GM10266 (cell line): ENCODE data around the gene KCNJ2.
A peak's percentile ranks its signal among the peaks of the same experiment; 100 is the strongest.

ENCODE experiments used
- DNase-seq: peaks from one replicate; pipeline ENCODE4 v3.0.0; 2012; ENCODE audit errors: extremely low spot score
- CTCF ChIP-seq: IDR thresholded peaks from 2 replicates; pipeline ENCODE4 v1.5.1; 2012; ENCODE audit warnings: mild to moderate bottlenecking, low read depth; ENCODE audit not compliant: control insufficient read depth, insufficient read depth; ENCODE audit errors: missing control alignments

KCNJ2 gene

GRCh38 chr17:70168977-70169708, at the start of gene KCNJ2:
TSS of gene KCNJ2 (plus strand) at chr17:70169532. CDS start at chr17:70175040, 5,508 bp downstream.
- DNase-seq = peak; percentile 82

GRCh38 chr17:70119545-70119944, 49.8 kb upstream of the KCNJ2 start:
- DNase-seq = no peak
- no peak for TF ChIP-seq CTCF

More at GRCh38 chr17:70168977-70169708, at the start of gene KCNJ2:
- TF ChIP-seq CTCF = no peak

GRCh38 chr17:70119983-70120382, 49.3 kb upstream of the KCNJ2 start:
- TF ChIP-seq CTCF = no peak
- no peak for DNase-seq

GRCh38 chr17:70120425-70120824, 48.9 kb upstream of the KCNJ2 start:
- no peak for TF ChIP-seq CTCF
- no peak for DNase-seq

GRCh38 chr17:70121126-70121525, 48.2 kb upstream of the KCNJ2 start:
- no peak for TF ChIP-seq CTCF
- DNase-seq = no peak

- no peak for DNase-seq
Measured at GRCh38 chr17:70123193-70123592, 46.1 kb upstream of the KCNJ2 start.

GRCh38 chr17:70124723-70125122, 44.6 kb upstream of the KCNJ2 start:
- no peak for TF ChIP-seq CTCF
- DNase-seq = no peak

More at GRCh38 chr17:70123193-70123592, 46.1 kb upstream of the KCNJ2 start:
- no peak for TF ChIP-seq CTCF
